Kidney (tissue), 14 donors: ENCODE measurements around the gene NGFR. TPM values are rescaled to one million over a fixed set of nuclear protein-coding genes. Genes with fewer than 3 reads are reported as not detected.
A peak's percentile ranks its signal among the peaks of the same experiment; 100 is the strongest.

Experiments used
- DNase-seq, 5 donors: peaks; one replicate each; pipeline ENCODE4 v3.0.0-alpha.2; 2013 to 2020
- FAIRE-seq: peaks from 2 replicates; lab custom pipeline; 2012; peaks lifted over from hg19 to GRCh38; lab: Jason Lieb, UNC
- H3K27ac ChIP-seq, 2 donors: one replicate each; pipeline ENCODE4 v1.7.0; 2013; ENCODE audit warnings: low read depth in 2 of 2, low read length in 2 of 2, inconsistent platforms in 1 of 2
- H3K27me3 ChIP-seq: one replicate; pipeline ENCODE4 v1.7.1; 2013; ENCODE audit warnings: low read length, inconsistent platforms; ENCODE audit not compliant: control insufficient read depth, insufficient read depth
- H3K36me3 ChIP-seq, 3 donors: one replicate each; pipeline versions ENCODE4 v1.7.0 to v1.7.1; 2013; ENCODE audit warnings: low read length in 3 of 3, control low read depth in 1 of 3, inconsistent platforms in 1 of 3; ENCODE audit not compliant: insufficient read depth in 3 of 3, control insufficient read depth in 2 of 3
- H3K4me1 ChIP-seq, 3 donors: one replicate each; pipeline versions ENCODE4 v1.7.0 to v1.7.1; 2013; ENCODE audit warnings: low read length in 3 of 3, inconsistent platforms in 1 of 3, low read depth in 1 of 3; ENCODE audit not compliant: control insufficient read depth in 2 of 3, insufficient read depth in 2 of 3
- H3K4me3 ChIP-seq, 3 donors: one replicate each; pipeline versions ENCODE4 v1.7.0 to v1.8.1; 2013; ENCODE audit warnings: low read length in 3 of 3, control low read depth in 1 of 3, inconsistent platforms in 1 of 3
- H3K9ac ChIP-seq, 3 donors: one replicate each; pipeline versions ENCODE4 v1.7.0 to v1.7.1; 2013; ENCODE audit warnings: low read length in 3 of 3, control low read depth in 1 of 3, inconsistent platforms in 1 of 3
- H3K9me3 ChIP-seq, 3 donors: one replicate each; pipeline versions ENCODE4 v1.7.0 to v1.7.1; 2013; ENCODE audit warnings: low read length in 3 of 3, control low read depth in 1 of 3, inconsistent platforms in 1 of 3; ENCODE audit not compliant: control insufficient read depth in 2 of 3, insufficient read depth in 1 of 3
- intact Hi-C: fragments of 100-400 bp; cut with DNase I; formaldehyde crosslinking; loops from one replicate; pipeline ENCODE4 v1.11.1; 2022
- polyA plus RNA-seq: library from polyadenylated mRNA; stranded (reverse); fragments of 350-450 nt; fragmentation: Illumina TruSeq; extraction: RNeasy Lipid Tissue Mini Kit (QIAGEN cat#74804); gene quantifications from one replicate; pipeline ENCODE4 v1.2.3, GENCODE V29; 2014; ENCODE audit warnings: low read depth, low replicate concordance; ENCODE audit not compliant: insufficient read depth
- total RNA-seq: library from RNA; stranded (reverse); fragmentation: NEBNext Ultra II Directional; extraction: Animal tissue kit (Norgen Biotek cat#: 25700); gene quantifications from one replicate; pipeline ENCODE4 v1.2.1, GENCODE V29; 2021
- TF ChIP-seq, protein P1 (sequence below): IDR thresholded peaks from 3 replicates; pipeline ENCODE4 v1.5.1; 2012; ENCODE audit warnings: mild to moderate bottlenecking, moderate library complexity, borderline replicate concordance; ENCODE audit not compliant: insufficient read depth; ENCODE audit errors: extremely low read depth
- donor health status: control.
- donor health status: control.
- donor health status: control.
- donor health status: control.
- donor health status: control.
- donor health status: DM: yes; HTN: yes; CAD: no.
- donor health status: Normal renal cell carcinoma (clear cell type).

NGFR gene
- total and polyA plus RNA-seq, 2 donors from 2014 or later: 9.4 to 13.2 TPM

DNA sequence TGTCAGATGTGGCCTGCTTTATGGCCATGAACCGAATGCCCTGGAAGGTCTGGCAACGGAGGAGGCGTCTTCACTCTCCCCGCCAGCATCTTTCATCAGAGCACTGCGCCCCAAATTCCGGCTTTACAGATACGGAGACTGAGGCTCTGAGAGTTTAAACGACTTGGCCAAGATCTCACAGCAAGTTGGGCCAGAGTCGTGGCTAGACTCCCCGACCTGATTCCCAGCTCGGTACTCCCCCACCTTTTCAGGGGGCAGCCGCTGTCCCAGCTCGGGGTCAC, 1.7 kb downstream of the NGFR start:
- H3K27ac ChIP-seq: no peak overlapping the region
- peaks cover 0 to 20% (median 0%) of the 10 kb centered on the region in 3 donors for H3K4me1 ChIP-seq
- intact Hi-C loops: loop anchor here (10.0 kb wide), 1 partner anchor 58 kb away; no protein-coding TSS in a partner anchor
- no peak overlapping the region for H3K9ac ChIP-seq
- no peaks in the 10 kb centered on the region for H3K36me3 ChIP-seq
- peaks cover 16% of the 10 kb centered on the region for H3K27me3 ChIP-seq
- no peaks in the 10 kb centered on the region for H3K9me3 ChIP-seq
- H3K4me3 ChIP-seq: peak overlapping the region in 2 of 3 donors; percentile 48 to 51
- no peak for FAIRE-seq
- peak in 1 of 5 donors; percentile 9 for DNase-seq
- TF ChIP-seq, protein P1, sequence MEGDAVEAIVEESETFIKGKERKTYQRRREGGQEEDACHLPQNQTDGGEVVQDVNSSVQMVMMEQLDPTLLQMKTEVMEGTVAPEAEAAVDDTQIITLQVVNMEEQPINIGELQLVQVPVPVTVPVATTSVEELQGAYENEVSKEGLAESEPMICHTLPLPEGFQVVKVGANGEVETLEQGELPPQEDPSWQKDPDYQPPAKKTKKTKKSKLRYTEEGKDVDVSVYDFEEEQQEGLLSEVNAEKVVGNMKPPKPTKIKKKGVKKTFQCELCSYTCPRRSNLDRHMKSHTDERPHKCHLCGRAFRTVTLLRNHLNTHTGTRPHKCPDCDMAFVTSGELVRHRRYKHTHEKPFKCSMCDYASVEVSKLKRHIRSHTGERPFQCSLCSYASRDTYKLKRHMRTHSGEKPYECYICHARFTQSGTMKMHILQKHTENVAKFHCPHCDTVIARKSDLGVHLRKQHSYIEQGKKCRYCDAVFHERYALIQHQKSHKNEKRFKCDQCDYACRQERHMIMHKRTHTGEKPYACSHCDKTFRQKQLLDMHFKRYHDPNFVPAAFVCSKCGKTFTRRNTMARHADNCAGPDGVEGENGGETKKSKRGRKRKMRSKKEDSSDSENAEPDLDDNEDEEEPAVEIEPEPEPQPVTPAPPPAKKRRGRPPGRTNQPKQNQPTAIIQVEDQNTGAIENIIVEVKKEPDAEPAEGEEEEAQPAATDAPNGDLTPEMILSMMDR: no peak

DNA sequence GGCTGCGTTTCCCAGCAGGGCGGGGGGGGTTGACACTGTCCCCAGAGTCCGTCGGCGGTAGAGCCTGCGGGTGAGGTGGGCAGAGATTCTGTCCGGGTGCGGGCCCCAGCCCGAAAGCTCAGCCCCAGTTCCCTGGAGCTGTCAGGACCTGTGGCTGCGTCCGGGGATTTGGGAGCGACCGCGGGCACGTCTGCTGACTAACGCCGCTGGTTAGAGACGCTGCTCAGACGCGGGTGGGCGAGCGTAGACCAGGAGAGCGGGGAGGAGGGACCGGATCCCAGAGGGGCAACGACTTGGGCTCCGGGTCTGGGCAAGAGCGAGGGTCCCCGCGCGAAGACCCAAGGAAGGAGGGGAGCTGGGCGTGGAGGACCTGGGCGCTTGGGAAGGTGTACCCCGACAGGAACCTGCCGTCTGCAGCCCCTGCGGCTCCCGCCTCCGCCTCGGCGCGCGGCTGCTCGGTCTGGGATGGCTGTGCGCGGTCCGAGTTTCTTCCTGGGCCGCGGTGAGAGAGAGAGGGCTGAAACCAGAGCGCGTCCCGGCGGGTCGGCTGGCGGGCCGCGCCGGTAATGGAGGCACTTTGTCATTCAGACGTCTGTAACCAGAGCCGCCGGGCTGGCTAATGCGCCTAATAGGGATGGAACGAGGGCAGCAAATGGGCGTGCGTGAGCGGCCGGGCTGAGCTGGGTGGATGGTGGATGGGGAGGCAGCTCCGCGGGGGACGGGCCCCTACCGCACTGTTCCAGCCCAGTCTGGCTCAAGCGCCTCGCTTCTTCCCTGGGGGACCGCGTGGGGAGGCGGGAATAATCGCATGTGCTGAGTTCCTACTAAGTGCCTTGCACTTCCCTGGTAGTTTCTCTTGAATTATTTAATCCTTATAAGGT, 2.3 kb downstream of the NGFR start:
- TF ChIP-seq, protein P1: no peak
- DNase-seq (peak; percentile 87 to 91 (median 88)), FAIRE-seq (no peak)
- no peak overlapping the region for H3K9ac ChIP-seq
- no peaks in the 10 kb centered on the region for H3K9me3 ChIP-seq
- H3K27me3 ChIP-seq: peaks cover 16% of the 10 kb centered on the region
- no peaks in the 10 kb centered on the region for H3K36me3 ChIP-seq
- H3K4me3 ChIP-seq: peak overlapping the region in 1 of 3 donors; percentile 51
- peaks cover 0 to 20% (median 0%) of the 10 kb centered on the region in 3 donors for H3K4me1 ChIP-seq
- no peak overlapping the region for H3K27ac ChIP-seq
- intact Hi-C loops: loop anchor here (10.0 kb wide), 1 partner anchor 57 kb away; no protein-coding TSS in a partner anchor

DNA sequence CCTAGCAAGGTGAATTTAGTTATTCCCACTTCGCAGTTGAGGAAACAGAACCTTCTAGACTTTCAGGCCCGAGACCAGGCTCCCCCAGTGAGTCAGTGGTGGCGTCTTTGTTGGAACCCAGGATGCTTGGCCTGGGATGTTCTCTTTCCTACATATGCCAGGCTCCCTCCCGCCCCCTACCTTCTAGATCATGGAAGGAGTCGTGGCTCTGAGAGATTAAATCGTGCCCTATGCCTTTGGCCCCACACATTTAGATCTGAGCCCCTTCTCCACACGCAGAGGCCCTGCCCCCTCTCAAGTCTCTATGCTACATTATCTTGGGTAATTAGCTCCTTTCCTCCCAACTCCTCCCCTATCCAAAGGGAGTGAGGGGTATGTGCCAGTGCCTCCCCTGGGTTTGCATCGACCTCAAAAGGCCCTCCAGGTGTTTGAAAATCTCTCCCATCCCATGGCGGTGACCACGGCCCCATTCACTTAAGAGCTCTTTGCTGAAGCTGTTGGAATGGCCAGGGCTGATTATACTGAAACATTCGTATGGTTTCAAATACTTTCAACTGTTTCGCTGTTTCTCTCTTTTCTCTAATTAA, 3.0 kb downstream of the NGFR start:
- Histone ChIP-seq H3K36me3 (no peaks in the 10 kb centered on the region), H3K27me3 (peaks cover 16% of the 10 kb centered on the region), H3K4me3 (peak overlapping the region in 1 of 3 donors; percentile 51), H3K9ac (no peak overlapping the region), H3K9me3 (no peaks in the 10 kb centered on the region), H3K27ac (no peak overlapping the region), H3K4me1 (peaks cover 0 to 20% (median 0%) of the 10 kb centered on the region in 3 donors)
- TF ChIP-seq, protein P1: no peak
- DNase-seq (peak in 2 of 5 donors; percentile 9 to 37), FAIRE-seq (no peak)
- intact Hi-C loops: loop anchor here (10.0 kb wide), 1 partner anchor 57 kb away; no protein-coding TSS in a partner anchor
